ENCODE results near the gene CA10.

GRCh38 chr17:51908841-51909537, 249.5 kb downstream of the CA10 start:
- TF ChIP-seq POLR2AphosphoS5 (IDR thresholded peaks at IDR 0.05) (no peak), EP300 (IDR thresholded peaks at IDR 0.05) (no peak), POLR2A (IDR thresholded peaks at IDR 0.05) (no peak)
- TF ChIP-seq, protein P1, sequence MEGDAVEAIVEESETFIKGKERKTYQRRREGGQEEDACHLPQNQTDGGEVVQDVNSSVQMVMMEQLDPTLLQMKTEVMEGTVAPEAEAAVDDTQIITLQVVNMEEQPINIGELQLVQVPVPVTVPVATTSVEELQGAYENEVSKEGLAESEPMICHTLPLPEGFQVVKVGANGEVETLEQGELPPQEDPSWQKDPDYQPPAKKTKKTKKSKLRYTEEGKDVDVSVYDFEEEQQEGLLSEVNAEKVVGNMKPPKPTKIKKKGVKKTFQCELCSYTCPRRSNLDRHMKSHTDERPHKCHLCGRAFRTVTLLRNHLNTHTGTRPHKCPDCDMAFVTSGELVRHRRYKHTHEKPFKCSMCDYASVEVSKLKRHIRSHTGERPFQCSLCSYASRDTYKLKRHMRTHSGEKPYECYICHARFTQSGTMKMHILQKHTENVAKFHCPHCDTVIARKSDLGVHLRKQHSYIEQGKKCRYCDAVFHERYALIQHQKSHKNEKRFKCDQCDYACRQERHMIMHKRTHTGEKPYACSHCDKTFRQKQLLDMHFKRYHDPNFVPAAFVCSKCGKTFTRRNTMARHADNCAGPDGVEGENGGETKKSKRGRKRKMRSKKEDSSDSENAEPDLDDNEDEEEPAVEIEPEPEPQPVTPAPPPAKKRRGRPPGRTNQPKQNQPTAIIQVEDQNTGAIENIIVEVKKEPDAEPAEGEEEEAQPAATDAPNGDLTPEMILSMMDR (IDR thresholded peaks at IDR 0.05): no peak
